Stimulated activated CD4-positive, alpha-beta T cell treated with anti-CD3 and anti-CD28 coated beads, Interleukin-15, amount 100 ng/mL, for 24 hours (primary cell): ENCODE results near the gene PARP15.
A peak's percentile ranks its signal among the peaks of the same experiment; 100 is the strongest.
"Not testable (repeated sequence)": the region's sequence is repeated elsewhere in the genome, so short reads cannot be mapped to it uniquely, and the experiment has no call there.

Source experiments
- DNase-seq: peaks from one replicate; pipeline ENCODE4 v3.0.0-alpha.2; 2020

Gene PARP15

GRCh38 chr3:122671553-122671952, 94.1 kb downstream of the PARP15 start:
- no peak for DNase-seq

GRCh38 chr3:122674339-122674738, 96.9 kb downstream of the PARP15 start:
- no peak for DNase-seq

GRCh38 chr3:122676759-122677158, 99.3 kb downstream of the PARP15 start:
- no peak for DNase-seq

- no peak for DNase-seq
Measured at GRCh38 chr3:122677216-122677615, 99.8 kb downstream of the PARP15 start.

- no peak for DNase-seq
Measured at GRCh38 chr3:122678506-122678905, 101.1 kb downstream of the PARP15 start.

GRCh38 chr3:122679085-122679881, 101.8 kb downstream of the PARP15 start:
- peak; percentile 86 for DNase-seq

GRCh38 chr3:122679882-122680474, 102.5 kb downstream of the PARP15 start:
- DNase-seq, result peak; percentile 24

GRCh38 chr3:122680475-122681283, 103.2 kb downstream of the PARP15 start, which contains the start of gene PARP14:
Gene PARP14 (plus strand): TSS chr3:122680839. CDS start chr3:122680884, 45 bp downstream.
- peak; percentile 72 for DNase-seq

GRCh38 chr3:122681284-122681973, 104.0 kb downstream of the PARP15 start:
- no peak for DNase-seq

- no peak for DNase-seq
Measured at GRCh38 chr3:122681974-122682409, 104.5 kb downstream of the PARP15 start.

GRCh38 chr3:122682778-122683411, 105.4 kb downstream of the PARP15 start:
- DNase-seq, result not testable (repeated sequence)

- DNase-seq, result no peak
Measured at GRCh38 chr3:122687298-122687697, 109.8 kb downstream of the PARP15 start.
